ENCODE results near the gene SLC12A7. TPM values are rescaled to one million over a fixed set of nuclear protein-coding genes. Genes with fewer than 3 reads are reported as not detected.

SLC12A7 gene
- total RNA-seq, 1 experiment from 2014 or later = 28.1 TPM

DNA sequence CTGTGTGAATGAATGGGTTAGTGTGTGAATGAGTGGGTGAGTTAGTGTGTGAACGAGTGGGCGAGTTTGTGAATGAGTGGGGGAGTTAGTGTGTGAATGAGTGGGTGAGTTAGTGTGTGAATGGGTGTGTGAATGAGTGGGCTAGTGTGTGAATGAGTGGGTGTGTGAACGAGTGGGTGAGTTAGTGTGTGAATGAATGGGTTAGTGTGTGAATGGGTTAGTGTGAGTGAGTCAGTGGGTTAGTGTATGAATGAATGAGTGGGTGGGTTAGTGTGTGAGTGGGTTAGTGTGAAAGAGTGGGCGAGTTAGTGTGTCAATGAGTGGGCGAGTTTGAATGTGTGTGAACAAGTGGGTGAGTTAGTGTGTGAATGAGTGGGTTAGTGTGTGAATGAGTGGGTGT lies 67.7 kb downstream of the SLC12A7 start (continued):
- TF ChIP-seq TP53 (CRISPR knock-in tag; IDR thresholded peaks at IDR 0.05) (no peak), ELF4 (CRISPR knock-in tag; IDR thresholded peaks at IDR 0.05; ENCODE audit: low read depth) (no peak), JAZF1 (CRISPR knock-in tag; IDR thresholded peaks at IDR 0.05) (no peak), ZBTB43 (CRISPR knock-in tag; IDR thresholded peaks at IDR 0.05) (no peak), ZNF138 (CRISPR knock-in tag; conservative IDR thresholded peaks at IDR 0.05) (no peak), CREB1 (CRISPR knock-in tag; IDR thresholded peaks at IDR 0.05) (no peak), SMAD4 (CRISPR knock-in tag; IDR thresholded peaks at IDR 0.05) (no peak)
- TF ChIP-seq, protein P1, sequence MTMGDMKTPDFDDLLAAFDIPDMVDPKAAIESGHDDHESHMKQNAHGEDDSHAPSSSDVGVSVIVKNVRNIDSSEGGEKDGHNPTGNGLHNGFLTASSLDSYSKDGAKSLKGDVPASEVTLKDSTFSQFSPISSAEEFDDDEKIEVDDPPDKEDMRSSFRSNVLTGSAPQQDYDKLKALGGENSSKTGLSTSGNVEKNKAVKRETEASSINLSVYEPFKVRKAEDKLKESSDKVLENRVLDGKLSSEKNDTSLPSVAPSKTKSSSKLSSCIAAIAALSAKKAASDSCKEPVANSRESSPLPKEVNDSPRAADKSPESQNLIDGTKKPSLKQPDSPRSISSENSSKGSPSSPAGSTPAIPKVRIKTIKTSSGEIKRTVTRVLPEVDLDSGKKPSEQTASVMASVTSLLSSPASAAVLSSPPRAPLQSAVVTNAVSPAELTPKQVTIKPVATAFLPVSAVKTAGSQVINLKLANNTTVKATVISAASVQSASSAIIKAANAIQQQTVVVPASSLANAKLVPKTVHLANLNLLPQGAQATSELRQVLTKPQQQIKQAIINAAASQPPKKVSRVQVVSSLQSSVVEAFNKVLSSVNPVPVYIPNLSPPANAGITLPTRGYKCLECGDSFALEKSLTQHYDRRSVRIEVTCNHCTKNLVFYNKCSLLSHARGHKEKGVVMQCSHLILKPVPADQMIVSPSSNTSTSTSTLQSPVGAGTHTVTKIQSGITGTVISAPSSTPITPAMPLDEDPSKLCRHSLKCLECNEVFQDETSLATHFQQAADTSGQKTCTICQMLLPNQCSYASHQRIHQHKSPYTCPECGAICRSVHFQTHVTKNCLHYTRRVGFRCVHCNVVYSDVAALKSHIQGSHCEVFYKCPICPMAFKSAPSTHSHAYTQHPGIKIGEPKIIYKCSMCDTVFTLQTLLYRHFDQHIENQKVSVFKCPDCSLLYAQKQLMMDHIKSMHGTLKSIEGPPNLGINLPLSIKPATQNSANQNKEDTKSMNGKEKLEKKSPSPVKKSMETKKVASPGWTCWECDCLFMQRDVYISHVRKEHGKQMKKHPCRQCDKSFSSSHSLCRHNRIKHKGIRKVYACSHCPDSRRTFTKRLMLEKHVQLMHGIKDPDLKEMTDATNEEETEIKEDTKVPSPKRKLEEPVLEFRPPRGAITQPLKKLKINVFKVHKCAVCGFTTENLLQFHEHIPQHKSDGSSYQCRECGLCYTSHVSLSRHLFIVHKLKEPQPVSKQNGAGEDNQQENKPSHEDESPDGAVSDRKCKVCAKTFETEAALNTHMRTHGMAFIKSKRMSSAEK (CRISPR knock-in tag; IDR thresholded peaks at IDR 0.05; ENCODE audit: borderline replicate concordance) = no peak

- POLR2A ChIA-PET = no interaction called here
- TF ChIP-seq TCF7 (CRISPR knock-in tag; IDR thresholded peaks at IDR 0.05; ENCODE audit: low read depth) (no peak), JUN (CRISPR knock-in tag; IDR thresholded peaks at IDR 0.05) (no peak), TEAD4 (CRISPR knock-in tag; IDR thresholded peaks at IDR 0.05) (no peak), SP1 (CRISPR knock-in tag; conservative IDR thresholded peaks at IDR 0.05) (no peak), AR (CRISPR knock-in tag; IDR thresholded peaks at IDR 0.05) (no peak), HMGA2 (CRISPR knock-in tag; IDR thresholded peaks at IDR 0.05) (no peak), CREM (CRISPR knock-in tag; IDR thresholded peaks at IDR 0.05) (no peak), GRHL2 (CRISPR knock-in tag; IDR thresholded peaks at IDR 0.05; ENCODE audit: insufficient replicate concordance, severe bottlenecking) (no peak), FOXJ3 (CRISPR knock-in tag; IDR thresholded peaks at IDR 0.05; ENCODE audit: borderline replicate concordance) (no peak), ATF1 (CRISPR knock-in tag; IDR thresholded peaks at IDR 0.05) (no peak), TEAD1 (CRISPR knock-in tag; IDR thresholded peaks at IDR 0.05) (no peak), IRF2 (CRISPR knock-in tag; IDR thresholded peaks at IDR 0.05; ENCODE audit: borderline replicate concordance, low read depth) (no peak), SOX15 (CRISPR knock-in tag; IDR thresholded peaks at IDR 0.05) (no peak), ERG (CRISPR knock-in tag; IDR thresholded peaks at IDR 0.05) (no peak), ZNF416 (CRISPR knock-in tag; IDR thresholded peaks at IDR 0.05) (no peak)
- TF ChIP-seq, protein P2, sequence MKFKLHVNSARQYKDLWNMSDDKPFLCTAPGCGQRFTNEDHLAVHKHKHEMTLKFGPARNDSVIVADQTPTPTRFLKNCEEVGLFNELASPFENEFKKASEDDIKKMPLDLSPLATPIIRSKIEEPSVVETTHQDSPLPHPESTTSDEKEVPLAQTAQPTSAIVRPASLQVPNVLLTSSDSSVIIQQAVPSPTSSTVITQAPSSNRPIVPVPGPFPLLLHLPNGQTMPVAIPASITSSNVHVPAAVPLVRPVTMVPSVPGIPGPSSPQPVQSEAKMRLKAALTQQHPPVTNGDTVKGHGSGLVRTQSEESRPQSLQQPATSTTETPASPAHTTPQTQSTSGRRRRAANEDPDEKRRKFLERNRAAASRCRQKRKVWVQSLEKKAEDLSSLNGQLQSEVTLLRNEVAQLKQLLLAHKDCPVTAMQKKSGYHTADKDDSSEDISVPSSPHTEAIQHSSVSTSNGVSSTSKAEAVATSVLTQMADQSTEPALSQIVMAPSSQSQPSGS (CRISPR knock-in tag; IDR thresholded peaks at IDR 0.05; ENCODE audit: borderline replicate concordance, low read depth) = no peak
- TF ChIP-seq, protein P3, sequence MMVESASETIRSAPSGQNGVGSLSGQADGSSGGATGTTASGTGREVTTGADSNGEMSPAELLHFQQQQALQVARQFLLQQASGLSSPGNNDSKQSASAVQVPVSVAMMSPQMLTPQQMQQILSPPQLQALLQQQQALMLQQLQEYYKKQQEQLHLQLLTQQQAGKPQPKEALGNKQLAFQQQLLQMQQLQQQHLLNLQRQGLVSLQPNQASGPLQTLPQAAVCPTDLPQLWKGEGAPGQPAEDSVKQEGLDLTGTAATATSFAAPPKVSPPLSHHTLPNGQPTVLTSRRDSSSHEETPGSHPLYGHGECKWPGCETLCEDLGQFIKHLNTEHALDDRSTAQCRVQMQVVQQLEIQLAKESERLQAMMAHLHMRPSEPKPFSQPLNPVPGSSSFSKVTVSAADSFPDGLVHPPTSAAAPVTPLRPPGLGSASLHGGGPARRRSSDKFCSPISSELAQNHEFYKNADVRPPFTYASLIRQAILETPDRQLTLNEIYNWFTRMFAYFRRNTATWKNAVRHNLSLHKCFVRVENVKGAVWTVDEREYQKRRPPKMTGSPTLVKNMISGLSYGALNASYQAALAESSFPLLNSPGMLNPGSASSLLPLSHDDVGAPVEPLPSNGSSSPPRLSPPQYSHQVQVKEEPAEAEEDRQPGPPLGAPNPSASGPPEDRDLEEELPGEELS (CRISPR knock-in tag; IDR thresholded peaks at IDR 0.05) = no peak
- DNase-seq (ENCODE audit: low spot score) = no peak
- H3K27me3 Mint-ChIP-seq (ENCODE audit: low read depth) = peaks cover 10% of the 10 kb centered on the region; the same call in 1 of the 2 replicates
- H3K9me3 Mint-ChIP-seq = peaks cover 86% of the 10 kb centered on the region
- peaks cover 4% of the 10 kb centered on the region; the same call in 1 of the 2 replicates for H3K4me1 Mint-ChIP-seq
- CTCF ChIA-PET = no interaction called here
- H3K4me3 Mint-ChIP-seq = no peak overlapping the region
- H3K27ac Mint-ChIP-seq = no peak overlapping the region
- peaks cover 73% of the 10 kb centered on the region for H3K36me3 Mint-ChIP-seq
- no peak for ATAC-seq
These were observed 68.5 kb downstream of the SLC12A7 start for GRCh38 chr5:1043327-1043726.
